Amniotic epithelial cell (primary cell): ENCODE results near the gene ITPKB.
"Not testable (repeated sequence)": the region's sequence is repeated elsewhere in the genome, so short reads cannot be mapped to it uniquely, and the experiment has no call there.

ENCODE experiments used
- DNase-seq: peaks from one replicate; pipeline ENCODE4 v3.0.0-alpha.2; 2010; ENCODE audit warnings: low read depth

The ITPKB gene

DNA sequence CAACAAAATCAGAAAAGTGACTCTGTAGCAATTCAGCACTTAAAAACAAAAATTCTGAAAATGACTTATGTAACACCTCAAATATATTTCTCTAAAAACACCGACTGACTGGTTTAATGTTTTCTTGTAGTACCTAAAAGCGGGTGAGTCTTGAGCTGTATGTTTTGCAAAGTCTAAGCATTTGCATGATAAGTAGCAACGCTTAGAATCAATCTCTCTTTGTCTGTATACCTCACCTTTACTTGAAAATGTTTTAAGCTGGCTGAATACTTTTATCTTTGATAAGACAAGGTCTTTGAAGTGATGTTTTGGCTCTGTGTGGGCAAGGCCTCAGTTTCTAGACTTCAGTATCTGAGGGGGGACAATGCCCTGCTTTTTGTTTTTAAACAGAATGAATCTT is 8.2 kb downstream of the ITPKB start:
- no peak for DNase-seq

DNA sequence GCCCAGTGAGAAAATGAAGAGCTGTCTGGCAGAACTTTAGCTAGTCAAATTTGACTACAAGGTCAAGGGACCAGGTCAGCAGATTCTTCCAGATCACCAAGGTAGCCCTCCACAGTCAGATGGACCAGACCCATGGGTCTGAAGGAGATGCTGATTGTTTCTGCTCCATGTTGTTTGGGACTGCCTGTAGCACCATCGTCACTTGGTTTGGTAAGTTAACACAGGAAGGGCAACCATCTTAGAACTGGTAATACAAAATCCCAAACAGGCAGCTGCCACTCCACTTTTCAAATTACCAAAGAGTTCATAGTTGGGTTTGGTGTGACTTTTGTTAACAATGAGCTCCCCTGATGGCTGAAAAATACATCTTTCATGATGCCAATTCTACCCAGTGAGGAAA is 9.0 kb downstream of the ITPKB start:
- no peak for DNase-seq

DNA sequence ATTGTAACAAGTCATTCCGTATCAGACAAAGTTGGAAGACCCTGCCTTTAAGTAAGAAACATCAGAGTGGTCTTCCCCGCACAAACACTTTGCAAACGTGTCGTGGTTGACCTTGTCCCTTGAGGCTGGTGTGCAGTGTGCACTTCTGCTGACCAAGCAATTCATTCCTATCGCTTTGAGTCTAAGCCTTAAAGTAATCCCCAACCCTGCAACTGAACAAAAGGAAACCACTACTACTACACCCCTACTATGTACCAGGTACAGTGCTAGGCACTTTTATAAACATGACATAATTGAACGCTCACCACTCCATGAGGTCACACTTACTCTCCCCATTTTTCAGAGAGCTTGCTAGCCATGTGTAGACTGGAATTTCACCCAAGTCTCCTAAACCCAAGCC is 10.6 kb downstream of the ITPKB start:
- no peak for DNase-seq

DNA sequence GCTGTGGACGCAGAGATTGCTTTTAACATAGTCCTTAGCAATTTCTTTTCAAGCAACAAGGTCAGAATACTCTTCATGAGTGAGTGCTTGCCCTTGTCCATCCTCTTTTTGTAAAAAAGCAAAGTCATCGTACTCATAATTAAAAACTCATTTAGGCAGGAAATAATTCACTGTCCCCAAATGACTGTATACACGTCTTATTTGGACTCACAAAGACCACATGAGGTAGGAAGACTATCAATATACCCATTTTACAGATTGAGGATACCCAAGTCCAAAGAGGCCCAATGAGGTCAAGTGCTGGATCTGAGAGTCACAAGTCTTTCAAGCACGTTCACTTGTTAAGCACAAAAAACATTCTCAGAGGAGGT is 13.2 kb downstream of the ITPKB start:
- no peak for DNase-seq

DNA sequence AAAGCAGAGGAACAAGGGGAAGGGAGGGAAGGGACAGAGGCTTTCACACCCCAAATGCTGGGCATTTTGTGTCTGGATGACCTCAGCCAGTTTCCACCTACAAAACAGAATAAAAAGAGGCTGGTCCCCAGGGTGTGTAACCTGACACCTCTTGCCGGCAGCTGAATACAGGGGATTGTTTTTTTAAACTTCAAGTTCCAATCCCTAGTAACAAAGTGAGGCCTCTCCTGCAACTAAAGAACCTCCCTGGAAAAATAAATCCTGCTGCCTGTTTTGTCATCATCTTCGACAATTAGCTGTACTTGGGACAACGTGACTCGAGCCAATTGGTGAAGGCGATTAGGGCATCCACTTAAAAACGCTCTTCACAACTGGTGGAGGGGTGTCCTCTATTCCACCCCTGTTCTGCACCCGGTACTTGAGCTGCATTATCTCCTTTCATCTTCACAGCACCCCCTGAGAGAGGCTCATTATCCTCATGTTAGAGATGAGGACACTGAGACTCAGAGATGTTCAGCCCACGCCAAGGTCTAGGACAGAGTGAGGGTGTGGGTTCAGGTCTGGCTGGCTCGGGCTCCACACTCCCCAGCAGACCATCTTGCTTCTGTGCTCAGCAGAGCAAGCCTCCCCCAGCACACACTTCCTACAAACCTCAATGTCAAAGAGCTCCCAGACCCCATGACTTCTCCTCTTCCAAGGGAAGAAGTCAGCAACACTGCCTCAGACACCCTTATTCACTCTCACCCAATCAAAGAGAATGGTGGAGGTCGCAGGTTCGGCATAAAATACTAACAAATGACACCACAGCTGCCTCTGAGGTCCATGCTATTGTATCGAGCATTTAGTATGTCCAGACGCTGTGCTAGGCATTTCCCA is 15.2 kb downstream of the ITPKB start:
- peak; percentile 19 for DNase-seq

DNA sequence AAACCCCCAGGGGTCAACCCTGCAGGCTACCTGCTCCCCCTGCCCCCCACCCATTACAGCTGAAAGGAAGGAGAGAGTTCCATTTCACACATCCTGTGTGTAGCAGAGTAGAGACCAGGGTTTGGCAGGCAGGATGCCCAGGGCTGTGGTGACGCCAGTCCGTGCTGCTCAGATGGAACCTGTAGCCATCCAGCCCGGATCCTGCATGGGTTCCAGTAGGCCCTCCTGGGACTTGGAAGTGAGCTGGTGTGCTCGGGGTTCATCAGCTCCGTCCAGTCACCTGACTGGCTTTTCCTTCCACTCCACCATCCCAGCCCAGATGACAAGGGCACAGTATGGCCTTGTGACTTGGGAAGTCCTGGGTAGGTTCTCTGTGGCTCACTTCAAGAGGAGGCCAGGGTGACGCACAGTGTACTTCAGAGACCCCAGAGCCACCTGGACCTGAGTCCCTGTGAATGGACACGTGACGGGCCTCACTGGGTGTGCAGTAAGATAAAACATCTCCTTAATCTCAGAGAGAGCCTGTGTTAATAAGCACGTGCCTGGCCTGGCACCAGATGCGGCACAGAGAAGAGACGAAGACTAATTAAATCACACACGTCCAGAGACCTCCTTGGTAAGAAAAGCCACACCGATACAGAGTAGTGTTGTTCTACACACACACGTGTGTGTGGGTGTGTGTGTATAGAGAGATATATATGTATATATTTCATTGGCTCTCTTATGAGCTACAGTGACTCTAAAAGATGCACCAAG is 16.0 kb downstream of the ITPKB start:
- no peak for DNase-seq

DNA sequence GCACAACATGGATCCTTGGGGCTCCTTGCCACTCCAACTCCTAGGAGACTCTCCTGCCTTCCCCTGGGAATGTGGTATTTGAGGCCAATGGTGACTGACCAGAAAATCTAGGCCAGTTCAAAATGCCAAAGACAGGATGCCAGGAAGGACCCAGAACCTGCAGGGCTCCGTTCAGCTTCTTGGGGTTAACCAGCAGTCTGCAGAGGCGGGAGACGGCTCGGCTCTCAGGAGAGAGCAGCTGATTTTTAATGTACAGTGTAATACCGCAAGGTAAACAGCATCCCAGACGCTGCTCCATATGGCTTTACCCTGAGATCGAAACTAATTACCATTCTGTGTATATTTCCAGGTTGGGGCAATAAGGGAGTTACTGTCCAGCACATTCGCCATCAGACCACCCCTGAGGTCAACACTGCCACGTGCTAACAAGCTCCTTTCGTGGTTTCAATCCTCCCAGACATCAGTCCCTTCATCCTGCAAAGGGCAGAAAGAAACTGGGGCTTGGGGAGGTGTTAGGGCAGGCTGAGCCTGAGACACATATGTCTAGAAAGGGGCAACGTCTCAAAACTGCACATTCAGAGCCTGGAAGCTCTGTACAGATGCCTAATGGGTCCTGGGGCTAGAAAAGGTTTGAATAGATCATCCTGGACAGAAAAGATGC is 16.7 kb downstream of the ITPKB start:
- DNase-seq: no peak

DNA sequence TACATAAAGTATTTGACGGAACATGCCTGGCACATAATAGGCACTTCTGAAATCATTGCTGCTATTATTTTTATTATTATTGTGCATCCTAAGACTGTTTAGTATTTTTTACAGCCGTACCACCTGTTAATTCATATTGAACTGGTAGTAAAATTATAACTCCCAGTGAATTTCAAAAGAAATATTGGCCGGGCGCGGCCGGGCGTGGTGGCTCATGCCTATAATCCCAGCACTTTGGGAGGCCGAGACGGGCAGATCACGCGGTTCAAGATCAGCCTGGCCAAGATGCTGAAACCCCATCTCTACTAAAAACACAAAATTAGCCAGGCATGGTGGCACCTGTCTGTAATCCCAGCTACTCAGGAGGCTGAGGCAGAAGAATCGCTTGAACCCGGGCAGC is 18.5 kb downstream of the ITPKB start:
- not testable (repeated sequence) for DNase-seq

DNA sequence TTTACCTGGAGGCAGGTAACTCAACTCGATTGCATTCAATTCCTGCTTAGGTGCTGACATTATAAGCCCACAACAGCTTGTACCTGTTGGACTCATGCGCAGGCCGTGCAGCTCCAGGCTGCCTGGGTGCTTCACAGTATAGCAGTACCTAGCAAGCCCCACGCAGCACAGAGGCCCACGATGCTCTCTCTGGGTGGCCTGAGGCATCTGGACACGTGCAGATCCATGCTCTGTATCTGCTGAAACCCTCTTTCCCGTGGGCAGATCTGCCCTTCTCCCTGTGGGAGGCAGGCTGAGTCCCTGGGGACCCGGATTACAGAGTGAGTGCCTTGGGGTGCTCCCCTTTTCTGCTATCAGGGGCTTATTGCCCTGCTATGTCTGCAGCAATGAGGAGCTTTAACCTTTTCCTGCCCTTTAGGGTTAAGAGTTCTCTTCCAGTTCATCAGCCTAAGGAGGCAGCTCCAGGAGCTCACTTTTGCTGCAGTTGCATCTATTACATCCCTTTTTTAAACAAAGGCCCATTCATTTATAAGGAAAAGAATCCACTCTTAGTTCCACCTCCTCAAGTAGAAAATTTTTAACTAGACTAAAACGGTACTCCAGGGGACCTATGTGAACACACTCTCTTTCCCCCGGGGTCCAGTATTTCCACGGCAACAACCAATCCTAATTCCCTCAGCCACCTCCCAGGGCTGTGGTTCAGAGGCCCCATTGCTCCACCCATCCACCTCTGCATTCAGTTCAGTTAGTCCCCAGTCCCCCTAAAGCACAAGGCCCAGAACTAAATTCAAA is 19.3 kb downstream of the ITPKB start:
- no peak for DNase-seq

DNA sequence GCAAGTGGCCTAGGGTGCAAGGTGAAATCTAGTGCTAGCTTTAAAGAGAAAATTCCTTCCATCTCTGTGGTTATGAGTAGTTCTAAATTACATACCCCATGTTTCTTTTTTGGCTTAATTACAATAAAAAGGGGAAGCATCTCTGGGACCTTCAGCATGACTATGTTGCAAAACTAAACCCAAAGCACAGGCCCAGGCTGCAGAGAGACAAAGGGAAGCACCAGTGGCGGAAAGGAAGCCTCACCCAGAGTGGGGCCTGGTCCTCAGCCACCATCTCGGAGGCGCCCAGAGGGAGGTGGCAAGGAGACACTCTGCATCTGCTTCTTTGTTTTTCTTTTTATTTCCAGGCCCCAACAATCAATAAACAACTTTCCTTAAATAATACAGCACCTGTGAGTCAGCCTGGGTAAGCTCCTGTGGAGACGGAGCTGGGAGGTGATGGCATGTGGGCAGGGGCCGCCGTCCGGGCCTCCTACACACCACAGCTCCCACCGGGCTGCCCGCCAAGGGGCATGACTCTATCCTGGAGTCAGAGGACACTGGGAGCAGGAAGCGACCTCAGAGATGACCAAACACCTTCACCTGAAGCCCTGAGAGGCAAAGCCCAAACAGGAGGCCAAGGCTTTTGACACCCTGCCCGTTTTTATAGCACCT is 21.7 kb downstream of the ITPKB start:
- peak; percentile 23 for DNase-seq

DNA sequence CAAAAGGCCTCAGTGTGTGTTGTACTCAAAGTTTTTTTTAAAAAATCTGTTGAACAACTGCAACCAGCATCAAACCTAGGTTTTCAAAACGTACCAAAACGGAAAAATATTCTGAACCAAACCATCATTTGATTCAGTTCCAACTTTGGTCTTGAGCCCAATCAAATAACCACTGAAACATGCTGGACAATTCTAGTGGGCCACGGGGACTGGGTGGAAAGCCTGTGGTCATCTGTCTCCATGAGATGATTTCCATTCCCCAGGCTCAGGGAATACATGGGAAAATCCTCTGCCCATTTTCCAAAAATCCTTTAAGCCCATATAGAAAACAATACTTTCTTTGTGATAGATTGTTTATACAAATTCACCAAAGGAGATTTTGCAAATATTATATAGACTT is 22.5 kb downstream of the ITPKB start:
- no peak for DNase-seq

DNA sequence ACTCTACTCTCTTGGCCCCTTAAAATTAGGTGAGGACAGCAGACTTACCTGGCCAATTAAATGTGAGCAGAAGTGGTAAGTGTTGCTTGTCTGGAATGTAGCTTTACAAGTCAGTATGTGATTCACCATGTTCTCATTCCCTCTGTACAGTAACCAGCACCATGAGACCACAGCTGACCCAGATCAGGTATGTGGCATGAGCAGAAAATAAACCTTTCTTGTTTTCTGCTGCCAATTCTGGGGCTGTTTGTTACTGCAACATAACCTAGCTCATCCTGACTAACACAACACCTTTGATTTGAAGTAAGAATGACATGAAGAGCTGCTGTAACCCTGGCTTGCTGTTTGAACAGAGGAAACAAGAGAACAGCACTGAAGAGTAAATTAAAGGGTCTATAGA is 24.9 kb downstream of the ITPKB start:
- no peak for DNase-seq

DNA sequence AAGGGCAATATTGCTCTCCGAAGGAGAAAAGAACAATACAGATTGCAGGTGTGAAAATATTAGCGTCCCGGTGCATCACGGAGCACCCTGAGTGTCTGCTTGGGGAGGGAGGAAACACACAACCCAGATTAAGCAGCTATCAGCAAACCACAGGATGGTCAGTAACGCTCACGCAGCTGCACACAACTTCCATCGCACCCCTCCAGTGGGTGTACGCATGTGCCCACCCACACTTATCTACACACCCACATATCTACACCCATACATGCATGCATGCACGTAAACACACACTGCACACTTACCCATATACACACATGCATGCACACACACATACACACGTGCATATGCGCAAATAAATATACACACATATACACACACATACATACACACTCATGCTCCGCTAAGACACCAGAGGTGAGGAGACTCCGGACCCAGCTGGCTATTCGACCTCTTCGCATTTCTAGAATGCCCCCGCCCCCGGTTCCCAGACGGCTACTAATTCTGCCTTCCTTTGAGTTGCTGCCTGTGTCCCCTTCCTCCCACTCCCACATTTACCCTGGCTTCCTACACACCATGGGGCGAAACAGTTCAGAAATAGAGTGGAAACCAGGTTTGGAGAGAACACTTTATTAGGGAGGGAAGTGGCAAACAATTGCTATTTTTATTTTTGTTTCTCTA is 26.2 kb downstream of the ITPKB start:
- no peak for DNase-seq

DNA sequence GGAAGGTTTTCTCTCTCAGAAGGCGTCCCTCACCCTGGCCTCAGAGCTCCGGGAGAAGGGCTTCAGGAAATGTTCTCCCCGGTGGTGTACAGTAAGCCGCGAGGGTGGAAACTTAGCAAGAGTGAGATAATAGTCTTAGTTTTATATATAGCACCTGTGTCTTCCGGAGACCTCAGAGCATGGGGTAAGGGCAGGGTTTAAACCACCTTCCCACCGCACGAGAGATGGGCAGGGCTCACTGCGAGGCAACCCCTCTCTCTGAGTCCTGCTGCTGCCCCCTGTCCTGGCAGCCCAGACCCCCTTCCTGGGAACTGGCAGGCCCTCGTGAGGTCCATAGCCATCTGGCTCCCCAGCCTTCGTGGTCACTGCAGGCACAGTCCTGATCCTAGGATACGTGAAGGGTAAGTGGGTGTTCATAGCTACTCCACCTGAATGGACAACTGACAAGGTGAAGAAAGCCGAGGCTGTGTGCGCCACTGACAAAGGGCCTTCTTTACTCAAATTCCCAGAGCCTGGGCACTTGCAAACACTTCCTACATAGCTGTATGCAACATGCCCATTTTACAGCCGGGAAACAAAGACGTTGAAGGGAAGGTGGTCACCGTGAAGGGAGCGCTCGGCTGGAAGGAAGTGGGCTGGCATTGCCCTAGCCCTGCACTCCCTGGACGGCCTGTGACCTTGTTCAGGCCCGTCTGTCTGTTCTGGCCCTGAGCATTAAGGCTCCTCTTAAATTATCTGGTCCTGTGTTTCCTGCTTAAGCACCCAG is 26.9 kb downstream of the ITPKB start:
- no peak for DNase-seq

DNA sequence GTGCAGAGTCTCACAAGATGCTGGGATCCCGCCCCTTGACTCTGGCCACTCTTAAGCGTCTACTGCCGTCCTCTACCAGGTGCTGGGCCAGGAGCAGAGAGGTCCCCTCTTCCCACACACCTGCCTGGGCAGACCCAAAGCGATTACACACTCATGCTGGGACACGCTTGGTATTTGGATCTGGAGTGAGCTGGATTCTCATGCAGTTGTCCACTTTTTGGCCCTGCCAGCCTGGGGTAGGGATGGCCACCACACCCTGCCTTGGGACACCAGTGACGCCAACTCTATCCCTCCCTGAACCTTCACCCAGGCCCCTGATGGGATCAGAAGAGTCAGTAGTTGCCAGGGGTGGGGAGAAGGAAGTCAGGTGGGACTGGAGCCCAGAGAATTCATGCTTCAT is 28.6 kb downstream of the ITPKB start:
- no peak for DNase-seq

DNA sequence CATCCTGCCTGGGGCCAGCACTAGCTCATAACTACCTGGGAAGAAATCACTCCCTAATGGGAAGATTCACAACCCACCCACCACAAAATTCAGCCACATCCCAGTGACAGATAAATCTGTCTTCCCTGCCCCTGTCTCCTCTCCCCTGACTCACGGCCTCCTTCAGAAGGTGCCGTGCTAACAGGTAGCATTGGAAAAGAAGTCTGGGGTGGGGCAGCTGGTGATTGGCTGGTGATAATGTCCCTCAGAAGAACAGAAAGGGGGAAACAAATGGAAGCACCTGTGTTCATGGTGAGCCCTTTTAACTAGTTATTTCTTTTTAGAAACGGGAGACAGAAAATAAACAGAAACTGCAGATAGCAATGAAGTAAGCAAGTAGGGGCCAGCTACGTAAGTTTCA is 29.1 kb downstream of the ITPKB start:
- no peak for DNase-seq

DNA sequence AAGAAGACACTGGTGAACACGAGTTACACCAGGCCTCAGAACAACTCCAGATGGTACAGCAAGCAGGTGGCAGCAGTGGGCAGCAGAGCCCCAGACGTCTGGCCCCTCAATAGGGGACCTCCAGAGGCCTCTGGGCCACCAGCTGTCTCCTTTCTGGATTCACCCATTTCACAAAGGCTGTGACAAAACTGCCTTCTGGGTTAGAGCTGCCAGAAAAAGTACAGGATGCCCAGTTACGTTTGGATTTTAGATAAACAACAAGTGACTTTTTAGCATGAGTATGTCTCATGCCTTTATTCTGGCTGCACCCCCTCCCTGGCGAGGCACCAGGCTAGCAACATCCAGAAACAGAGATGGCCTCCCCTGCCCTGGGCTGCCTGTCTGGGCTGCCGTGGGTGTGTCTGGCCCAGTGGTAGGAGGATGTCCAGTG is 30.1 kb downstream of the ITPKB start:
- DNase-seq: no peak

DNA sequence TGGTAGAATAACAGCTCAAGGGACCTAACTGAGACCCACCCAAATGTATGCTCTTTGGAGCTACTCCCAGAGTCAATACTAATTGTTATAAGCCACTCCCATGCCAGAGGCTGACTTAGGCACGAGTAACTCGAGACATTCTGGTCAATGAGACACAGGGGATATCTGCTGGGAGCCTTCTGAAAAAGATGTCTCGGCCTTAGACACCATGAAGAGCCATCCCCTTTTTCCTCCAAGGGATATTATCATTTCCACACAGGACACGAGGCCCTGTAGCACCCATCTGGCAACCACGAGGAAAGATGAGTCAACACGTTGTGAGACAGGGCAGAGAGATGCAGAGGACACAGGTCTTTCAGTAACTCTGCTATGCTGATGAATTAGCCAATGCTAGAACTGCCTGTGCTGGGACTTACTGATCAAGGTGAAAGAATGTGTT is 30.7 kb downstream of the ITPKB start:
- peak; percentile 92 for DNase-seq

DNA sequence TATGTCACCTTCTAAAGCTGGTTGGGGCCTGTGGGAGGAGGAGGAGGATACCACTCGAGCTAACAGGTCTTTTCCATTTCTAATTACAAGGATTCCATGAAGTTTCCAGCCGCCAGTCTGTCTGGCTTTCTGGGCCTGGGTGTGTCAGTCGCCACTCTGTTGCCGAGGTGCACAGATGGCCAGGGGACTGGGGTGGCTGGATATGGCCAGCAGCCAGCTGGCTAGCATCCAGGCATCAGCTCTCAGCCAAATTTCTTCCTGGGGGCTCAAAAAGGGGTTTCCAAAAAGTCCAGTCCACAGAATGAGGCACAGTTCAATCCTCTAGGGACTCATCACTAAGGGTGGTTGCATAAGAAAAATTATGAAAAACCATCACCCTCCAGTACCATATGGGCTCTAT is 32.4 kb downstream of the ITPKB start:
- no peak for DNase-seq
